Panc1 (cell line): ENCODE data around the gene CYP3A4.

Source experiments
- POLR2AphosphoS5 ChIP-seq: IDR thresholded peaks from 2 replicates; pipeline ENCODE4 v1.6.1; 2012; ENCODE audit warnings: mild to moderate bottlenecking, low read depth, low read length, moderate library complexity
- TCF7L2 ChIP-seq: IDR thresholded peaks from 2 replicates; pipeline ENCODE4 v1.6.1; 2011; ENCODE audit warnings: mild to moderate bottlenecking, low read depth, low read length, inconsistent platforms
- TF ChIP-seq, protein P1 (sequence below): fragments of 450-650 bp; IDR thresholded peaks from 2 replicates; pipeline ENCODE4 v1.5.1; 2017; ENCODE audit warnings: mild to moderate bottlenecking
- TF ChIP-seq, protein P2 (sequence below), 2 experiments: IDR thresholded peaks; 2 replicates each; pipeline ENCODE4 v1.6.1; 2011 to 2012; ENCODE audit warnings: low read depth in 2 of 2, control low read depth in 1 of 2, low read length in 1 of 2, mild to moderate bottlenecking in 1 of 2, moderate library complexity in 1 of 2; ENCODE audit not compliant: insufficient read depth in 1 of 2

DNA sequence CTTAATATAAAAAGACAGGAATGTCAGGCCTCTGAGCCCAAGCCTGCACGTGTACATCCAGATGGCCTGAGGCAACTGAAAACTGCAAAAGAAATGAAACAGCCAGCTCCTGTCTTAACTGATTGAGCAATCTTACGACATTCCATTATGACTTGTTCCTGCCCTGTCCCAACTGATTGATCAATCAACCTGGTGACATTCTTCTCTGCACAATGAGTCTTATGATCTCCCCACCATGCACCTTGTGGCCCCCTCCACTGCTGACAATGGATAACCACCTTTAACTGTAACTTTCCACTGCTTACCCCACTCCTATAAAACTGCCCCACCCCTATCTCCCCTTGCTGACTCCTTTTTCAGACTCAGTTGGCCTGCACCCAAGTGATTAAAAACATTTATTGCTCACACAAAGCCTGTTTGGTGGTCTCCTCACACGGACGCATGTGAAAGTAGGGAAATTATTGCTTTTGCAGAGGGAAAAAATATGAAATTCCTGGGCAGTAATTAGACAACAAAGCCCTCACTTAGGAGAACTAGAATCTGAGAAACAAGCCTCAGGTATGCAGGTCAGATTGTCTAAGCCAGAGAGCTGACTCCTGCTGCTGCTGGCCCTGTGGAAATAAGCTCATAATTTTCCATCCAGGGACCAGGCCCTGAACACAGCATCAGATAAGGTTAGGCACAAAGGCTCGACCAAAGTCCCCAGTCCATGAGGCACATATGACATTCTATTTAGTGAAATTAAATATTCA, 54.3 kb downstream of the CYP3A4 start:
- TF ChIP-seq, protein P1, sequence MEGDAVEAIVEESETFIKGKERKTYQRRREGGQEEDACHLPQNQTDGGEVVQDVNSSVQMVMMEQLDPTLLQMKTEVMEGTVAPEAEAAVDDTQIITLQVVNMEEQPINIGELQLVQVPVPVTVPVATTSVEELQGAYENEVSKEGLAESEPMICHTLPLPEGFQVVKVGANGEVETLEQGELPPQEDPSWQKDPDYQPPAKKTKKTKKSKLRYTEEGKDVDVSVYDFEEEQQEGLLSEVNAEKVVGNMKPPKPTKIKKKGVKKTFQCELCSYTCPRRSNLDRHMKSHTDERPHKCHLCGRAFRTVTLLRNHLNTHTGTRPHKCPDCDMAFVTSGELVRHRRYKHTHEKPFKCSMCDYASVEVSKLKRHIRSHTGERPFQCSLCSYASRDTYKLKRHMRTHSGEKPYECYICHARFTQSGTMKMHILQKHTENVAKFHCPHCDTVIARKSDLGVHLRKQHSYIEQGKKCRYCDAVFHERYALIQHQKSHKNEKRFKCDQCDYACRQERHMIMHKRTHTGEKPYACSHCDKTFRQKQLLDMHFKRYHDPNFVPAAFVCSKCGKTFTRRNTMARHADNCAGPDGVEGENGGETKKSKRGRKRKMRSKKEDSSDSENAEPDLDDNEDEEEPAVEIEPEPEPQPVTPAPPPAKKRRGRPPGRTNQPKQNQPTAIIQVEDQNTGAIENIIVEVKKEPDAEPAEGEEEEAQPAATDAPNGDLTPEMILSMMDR, result no peak
- TF ChIP-seq, protein P2, sequence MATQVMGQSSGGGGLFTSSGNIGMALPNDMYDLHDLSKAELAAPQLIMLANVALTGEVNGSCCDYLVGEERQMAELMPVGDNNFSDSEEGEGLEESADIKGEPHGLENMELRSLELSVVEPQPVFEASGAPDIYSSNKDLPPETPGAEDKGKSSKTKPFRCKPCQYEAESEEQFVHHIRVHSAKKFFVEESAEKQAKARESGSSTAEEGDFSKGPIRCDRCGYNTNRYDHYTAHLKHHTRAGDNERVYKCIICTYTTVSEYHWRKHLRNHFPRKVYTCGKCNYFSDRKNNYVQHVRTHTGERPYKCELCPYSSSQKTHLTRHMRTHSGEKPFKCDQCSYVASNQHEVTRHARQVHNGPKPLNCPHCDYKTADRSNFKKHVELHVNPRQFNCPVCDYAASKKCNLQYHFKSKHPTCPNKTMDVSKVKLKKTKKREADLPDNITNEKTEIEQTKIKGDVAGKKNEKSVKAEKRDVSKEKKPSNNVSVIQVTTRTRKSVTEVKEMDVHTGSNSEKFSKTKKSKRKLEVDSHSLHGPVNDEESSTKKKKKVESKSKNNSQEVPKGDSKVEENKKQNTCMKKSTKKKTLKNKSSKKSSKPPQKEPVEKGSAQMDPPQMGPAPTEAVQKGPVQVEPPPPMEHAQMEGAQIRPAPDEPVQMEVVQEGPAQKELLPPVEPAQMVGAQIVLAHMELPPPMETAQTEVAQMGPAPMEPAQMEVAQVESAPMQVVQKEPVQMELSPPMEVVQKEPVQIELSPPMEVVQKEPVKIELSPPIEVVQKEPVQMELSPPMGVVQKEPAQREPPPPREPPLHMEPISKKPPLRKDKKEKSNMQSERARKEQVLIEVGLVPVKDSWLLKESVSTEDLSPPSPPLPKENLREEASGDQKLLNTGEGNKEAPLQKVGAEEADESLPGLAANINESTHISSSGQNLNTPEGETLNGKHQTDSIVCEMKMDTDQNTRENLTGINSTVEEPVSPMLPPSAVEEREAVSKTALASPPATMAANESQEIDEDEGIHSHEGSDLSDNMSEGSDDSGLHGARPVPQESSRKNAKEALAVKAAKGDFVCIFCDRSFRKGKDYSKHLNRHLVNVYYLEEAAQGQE (IDR thresholded peaks at IDR 0.05; ENCODE audit: insufficient read depth in 1 of 2, low read depth in 2 of 2, low read length in 1 of 2), result no peak
- TF ChIP-seq POLR2AphosphoS5 (no peak), TCF7L2 (no peak)
